NCI-H1105 (cell line): ENCODE results near the gene NCK2.
"Not testable (repeated sequence)": the region's sequence is repeated elsewhere in the genome, so short reads cannot be mapped to it uniquely, and the experiment has no call there.

Experiments used
- DNase-seq: peaks from one replicate; lab custom pipeline; 2025; lab: John Stamatoyannopoulos, UW

The NCK2 gene

DNA sequence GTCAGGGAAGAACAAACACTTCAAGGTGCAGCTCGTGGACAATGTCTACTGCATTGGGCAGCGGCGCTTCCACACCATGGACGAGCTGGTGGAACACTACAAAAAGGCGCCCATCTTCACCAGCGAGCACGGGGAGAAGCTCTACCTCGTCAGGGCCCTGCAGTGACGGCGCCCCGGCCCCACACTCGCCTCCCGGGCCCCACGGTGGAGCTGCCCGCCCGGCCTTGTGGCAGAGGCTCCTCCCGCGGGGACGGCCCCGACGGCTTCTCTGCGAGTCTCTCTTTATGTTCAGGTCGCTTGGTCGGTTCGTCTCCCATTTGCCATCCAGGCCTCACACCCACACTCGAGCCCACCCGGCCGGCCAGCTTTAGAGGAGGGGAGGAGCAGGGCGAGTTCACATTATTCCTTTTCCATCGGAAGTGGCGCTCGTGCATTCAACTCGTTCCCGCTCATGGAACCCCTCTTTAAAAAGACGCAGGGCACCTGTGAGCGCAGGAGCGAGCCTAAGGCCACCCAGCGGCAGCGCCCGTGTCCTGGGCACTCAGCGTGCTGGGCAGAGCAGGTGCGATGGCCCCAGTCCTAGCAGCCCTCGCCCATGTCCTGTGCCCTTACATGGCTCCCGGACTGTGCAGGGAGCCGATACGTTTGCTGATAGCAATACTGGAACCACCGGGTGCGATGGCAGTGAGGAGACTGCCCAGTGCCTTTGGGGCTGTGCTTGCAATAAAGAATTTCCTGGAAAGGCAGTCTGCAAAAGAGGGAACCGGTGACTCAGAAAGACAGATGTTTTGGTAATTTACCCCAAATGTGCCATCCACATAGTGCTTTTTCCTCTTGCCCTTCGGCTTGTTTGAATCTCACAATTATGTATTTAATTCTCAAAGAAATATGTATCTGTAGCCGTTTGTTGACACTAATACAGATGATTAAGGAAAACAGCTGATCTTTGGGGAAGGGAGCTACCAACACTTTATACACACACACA is 148.6 kb downstream of the NCK2 start:
- no peak for DNase-seq

DNA sequence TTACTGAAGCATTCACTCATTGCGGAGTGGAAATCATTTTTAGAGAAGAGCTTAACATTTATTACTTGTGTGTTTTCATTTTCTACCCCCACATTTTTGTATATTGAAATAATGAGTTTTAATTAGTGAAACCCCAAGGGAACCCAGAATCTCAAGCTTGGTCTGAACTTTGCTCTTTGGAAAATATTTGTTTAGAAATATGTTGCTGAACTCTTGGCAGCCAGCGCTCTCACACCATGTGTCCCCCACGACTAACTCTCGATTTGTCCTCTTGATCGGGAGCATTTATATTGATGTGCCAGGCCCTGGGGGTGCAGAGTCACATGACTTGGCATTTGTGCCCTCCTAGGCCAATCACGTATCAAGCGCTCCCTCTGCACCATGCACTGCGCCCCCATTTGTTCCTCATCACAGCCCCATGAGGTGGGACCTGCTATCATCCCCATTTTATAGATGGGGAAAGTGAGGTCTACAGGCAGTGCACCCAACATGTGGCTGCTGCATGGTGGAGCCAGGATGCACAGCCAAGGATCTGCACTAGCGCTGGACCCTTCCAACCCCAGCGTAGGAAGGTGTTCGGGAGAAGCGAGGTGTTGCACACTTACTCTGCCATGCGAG is 149.7 kb downstream of the NCK2 start:
- no peak for DNase-seq

DNA sequence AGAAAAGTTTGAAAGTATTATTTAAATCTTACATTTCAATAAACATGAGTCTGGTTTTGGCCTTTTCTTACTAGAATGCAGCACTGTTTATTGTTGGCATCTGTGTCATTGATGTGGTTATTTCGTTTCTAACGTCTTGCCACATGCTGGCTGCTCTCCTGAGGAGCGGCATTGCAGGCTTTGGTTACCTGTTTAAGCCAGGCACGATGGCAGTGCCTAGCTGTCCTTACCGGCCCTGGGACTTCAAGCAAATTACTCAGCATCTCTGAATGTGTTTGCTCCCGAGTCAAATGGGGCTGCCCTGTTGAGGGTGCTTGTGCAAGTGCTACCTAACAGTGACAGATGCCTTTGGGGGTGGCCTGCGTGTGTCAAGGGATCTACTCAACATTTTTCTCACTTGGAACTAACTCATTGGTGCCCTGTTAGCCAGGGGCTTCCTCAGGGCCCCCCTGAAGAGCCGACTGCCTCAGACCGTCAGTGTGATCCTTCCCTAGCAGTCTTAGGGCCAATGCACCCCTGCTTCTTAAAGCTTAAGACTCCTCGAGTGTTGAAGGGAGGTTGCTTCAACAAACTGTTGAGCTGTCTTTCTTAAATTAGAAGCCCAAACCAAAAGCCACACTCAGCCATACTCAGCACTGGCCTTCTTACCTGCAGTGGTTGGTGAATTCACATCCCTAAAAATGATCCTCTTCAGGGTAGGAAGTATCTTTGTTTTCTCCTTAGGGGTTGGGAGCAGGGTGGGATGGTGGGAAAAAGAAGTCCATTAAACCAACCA is 151.5 kb downstream of the NCK2 start:
- no peak for DNase-seq

DNA sequence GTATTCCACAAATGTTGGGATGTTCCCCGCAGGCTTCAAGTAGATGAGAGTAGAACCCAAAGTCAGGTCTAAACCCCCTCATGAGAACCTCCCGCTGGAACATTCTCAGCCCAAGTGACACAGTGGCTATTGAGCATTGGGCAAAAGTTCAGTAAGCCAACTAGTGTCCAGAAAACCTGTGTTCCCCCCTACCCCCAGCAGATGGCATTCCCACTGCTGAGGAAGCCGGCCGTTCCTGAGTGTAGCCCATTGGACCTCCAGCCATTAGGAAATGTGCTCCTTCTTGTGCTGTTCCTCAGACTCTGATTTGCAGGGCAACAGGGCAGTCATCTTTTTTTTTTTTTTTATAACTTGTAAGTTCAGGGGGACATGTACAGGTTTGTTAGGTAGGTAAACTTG is 152.1 kb downstream of the NCK2 start:
- DNase-seq: no peak

DNA sequence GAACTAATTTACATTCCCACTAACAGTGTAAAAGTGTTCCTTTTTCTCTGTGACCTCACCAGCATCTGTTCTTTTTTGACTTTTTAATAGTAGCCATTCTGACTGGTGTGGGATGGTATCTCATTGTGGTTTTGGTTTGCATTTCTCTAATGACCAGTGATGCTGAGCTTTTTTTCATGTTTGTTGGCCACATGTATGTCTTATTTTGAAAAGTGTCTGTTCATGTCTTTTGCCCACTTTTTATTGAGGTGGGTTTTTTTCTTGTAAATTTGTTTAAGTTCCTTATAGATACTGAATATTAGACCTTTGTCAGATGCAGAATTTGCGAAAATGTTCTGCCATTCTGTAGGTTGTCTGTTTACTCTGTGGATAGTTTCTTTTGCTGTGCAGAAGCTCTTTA is 153.0 kb downstream of the NCK2 start:
- not testable (repeated sequence) for DNase-seq

DNA sequence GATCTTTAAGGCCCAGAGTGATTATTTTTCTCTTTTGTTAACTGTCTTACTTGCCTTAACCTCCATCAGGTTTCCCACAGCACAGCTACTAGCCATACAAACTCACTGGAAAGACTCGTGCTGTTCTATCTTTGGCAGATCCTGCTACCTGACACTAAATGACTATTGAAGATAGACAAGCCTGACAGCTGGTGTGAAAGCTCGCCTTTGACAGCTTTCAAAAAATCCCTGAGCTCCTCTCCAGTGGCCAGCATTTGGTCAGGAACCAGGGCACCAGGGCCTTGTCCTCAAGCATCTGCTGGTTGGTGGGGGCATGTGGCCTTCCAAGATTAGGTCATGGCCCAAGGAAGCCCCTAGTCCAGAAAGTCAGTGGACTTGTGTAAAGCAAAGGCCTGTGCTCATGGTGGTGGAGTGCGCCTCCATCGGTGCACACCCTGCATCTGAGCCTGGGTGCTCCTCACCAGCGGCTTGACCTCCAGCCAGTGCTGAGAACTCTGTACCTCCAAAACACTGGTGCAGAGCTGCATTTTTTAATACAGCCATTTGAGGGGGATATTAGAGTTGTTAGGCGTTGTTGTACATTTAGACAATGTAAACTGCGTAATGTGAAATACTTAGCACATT is 158.5 kb downstream of the NCK2 start:
- DNase-seq: no peak

DNA sequence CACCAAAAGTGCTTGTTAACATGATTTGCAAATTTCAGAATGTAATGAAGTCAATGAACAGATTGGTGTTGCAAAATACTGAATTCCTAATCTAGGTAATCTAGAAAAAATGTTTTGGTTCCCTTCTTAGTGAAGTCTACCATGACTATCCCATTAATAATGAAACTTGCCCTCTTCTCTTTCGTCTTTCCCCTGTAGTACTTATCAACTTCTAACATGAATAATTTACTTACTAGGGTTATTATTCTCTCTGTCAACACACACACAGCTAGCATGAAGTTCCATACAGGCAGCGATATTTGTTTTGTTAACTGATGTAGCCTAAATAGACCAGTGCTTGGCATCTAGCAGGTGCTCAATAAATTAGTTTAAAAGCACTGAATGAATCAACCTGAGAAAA is 160.2 kb downstream of the NCK2 start:
- DNase-seq: no peak

DNA sequence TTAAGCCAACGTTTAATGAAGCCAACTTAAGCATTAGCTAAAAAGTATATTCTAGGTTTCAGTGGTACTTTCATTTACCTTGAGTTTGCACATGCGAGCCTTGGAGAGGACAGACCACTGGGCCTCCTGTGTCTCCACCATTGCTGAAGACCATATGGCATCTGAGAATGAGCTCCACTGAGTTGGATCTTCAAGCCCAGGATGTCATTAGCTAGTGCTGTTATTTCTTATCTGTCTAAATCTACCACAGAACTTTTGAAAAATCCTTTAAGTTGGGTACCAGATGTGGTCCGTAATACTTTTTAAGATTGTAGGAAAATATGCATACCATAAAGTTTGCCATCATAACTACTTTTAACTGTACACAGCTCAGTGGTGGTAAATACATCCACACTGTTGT is 161.8 kb downstream of the NCK2 start:
- DNase-seq: no peak

DNA sequence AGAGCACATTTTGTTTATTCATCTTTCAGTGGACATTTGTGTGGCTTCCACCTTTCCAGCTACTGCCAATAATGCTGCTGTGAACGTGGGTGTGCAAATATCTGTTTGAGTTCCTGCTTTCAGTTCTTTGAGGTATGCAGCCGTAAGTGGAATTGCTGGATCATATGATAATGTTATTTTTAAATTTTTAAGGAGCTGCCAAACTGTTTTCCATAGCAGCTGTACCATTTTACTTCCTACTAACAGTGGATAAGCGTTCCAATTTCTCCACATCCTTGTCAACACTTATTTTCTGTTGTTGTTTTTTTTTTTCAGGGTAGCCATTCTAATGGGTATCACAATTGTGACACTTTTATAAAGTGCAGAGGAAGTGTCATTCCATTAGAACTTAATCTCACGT is 162.5 kb downstream of the NCK2 start:
- no peak for DNase-seq

DNA sequence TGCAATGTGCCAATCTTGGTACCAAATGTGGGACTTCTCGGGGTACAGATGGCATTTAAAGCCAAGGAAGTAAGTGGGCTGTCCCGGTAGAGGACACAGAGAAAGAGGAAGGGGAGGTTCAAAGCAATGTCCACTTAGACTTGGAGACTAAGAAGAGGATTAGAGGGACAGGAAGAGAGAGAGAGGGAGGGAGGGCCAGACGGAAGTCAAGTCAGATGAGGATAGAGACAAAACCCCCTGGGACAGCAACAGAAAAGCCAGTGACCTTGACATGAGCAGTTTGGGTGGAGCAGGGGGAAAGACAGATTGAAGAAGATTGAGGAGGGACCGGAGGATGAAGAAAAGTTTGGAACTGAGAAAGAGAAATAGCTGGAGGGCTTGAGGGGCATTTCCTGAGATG is 164.5 kb downstream of the NCK2 start:
- DNase-seq: no peak

DNA sequence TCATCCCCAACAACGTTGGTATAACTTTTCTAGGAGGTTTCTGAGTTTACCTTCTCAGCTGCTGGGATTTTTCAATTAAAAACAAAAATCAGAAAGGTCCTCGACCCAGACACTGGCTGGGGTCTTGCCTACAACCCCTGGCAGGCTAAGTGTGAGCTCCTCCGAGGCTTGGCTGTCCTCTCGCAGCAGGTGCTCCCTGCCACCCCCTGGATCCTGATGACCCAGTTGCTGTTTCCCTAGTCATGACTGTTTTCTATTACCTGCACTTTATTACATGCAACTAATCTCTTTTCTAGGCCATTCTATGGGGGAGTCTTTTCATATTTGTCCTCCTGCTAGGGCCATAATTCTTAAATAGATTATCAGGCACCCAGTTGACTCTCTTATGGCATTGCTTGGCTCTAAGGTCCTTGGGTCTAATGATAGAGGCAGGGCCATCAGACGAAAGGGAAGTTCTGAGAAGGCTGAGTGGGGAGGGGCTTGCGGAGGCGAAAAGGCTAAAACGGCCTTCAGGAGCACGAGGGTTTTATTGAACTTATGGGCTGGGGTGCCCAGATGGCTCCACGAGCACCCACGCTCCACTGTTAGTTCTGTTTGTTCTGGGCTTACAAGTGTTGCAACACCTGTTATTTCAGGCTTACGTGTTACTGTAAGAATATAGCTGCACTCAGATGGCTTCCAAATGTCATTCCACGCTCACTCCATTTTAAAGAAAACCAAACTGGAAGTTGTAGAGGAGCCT is 166.0 kb downstream of the NCK2 start:
- no peak for DNase-seq

DNA sequence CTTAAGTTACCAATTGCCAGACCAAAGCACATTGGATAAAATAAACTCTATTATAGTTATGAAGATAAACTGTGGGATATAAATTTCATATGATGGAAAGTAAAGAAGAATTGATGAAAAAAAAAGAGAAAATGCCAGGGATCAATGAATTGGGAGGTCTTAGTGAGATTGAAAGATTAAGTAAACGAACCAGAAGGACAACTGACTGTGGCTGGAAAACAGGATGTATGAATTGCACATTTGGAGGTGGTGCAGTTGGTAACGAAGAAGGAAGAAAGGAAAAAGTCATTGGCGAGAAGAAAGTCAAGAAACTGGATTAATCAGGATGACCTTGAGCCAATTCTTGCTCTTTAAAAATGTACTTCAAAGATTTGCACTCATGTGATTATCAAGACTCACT is 166.7 kb downstream of the NCK2 start:
- no peak for DNase-seq

DNA sequence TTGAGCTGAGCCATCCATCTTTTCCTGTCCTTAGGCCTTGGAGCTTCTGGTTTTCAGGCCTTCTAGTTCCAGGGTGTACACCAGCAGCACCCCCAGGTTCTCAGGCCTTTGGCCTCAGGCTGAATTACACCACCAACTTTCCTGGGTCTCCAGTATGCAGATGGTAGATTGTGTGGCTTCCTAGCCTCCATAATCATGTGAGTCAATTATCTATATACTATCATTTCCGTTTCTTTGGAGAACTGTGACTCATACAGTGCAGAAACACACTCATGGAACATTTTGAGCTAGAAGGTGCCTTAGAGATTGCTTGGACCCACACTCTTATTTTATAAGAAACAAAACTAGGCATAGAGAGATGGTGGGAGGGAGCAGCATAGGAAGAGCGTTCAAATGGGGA is 167.4 kb downstream of the NCK2 start:
- DNase-seq: no peak

DNA sequence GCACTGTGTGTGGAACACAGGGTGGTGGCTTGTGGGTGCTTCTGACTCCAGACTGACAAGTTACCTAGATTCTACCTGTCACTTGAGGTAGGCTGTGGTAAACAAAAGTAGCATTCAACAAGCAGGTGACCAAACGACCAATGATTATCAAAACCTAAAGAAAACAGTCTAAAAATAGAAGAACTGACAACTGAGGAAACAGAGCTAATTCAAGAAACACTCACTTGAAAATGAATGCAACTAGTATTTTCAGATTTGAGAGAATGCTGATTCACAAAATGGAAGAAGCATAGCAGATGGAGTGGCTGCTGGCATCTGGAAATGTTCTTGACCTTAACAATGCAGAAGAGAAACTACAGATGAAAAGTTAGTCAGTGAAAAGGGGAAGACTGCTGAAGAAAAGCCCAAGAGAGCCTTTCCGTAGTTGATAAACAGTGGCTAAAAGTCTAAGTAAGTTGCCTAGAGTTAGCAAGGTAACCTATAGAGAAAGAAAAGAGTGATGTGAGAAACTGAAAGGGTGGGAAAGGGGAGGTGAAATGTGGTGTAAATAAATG is 170.4 kb downstream of the NCK2 start:
- DNase-seq: no peak

DNA sequence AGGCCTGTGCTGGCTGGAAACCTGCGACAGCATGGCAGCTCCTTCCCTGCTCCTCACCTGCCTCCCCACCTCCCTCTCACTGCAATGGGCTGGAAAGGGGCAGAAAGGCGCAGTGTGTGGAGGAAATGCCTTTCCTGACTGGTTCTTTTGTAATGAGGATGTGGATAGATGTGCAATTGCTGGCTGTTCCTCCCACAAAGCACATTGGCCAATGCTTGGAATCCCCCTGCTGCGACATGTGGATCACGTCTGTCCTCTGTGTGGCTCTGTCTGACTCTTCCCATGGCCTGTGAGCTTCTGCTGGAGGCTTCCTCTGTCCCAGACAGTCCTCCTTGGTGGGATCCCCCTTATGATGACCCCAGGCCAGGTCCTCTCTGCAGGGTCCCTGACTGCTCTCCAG is 172.5 kb downstream of the NCK2 start:
- no peak for DNase-seq

DNA sequence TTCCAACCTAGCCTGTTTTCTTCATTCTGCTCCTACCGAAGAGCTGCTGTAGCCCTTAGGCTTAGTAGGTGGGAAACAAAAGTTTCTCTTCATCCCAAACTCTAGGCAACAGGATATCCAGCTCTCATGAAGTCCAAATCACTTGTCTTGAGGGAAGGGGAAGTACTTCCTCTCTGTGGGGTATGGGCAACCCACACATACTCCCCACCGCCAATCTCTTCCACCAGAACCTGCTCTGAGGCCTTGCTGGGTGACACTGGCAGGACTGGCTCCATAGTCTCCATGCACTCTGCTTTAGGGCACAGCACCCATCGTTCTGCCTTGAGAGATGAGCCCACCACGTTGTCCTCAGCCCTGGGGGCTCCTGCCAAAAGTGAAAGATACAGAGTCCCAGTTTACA is 173.0 kb downstream of the NCK2 start:
- DNase-seq: no peak

DNA sequence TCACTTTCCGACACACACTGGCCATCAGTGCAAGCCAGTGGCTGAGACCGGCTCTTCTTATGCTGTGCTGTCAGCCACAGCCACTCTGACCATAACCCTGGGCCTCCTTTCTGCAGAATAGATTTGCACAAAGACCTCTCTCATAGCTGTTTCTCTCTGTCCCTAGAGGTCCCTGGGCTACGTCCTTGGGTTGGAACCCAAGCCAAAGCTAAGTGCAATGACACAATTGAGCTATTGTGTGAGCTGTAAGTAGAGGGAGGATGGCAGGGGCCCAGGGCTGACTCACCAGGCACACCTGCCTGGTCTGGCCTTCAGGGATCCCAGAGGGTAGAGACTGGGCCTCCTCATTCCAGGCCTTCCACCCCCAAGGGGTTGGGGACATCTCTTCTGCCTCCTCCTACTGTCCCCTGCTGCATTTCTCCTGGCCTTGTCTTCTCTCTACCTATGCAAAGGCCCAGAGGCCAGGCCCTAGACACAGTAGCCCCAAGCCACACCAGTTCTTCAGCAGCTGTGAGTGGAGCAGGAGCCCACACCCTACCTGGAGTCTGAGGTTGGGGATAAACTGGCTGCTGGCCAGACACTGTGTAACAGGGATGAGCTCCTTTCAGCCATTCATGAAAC is 174.6 kb downstream of the NCK2 start:
- DNase-seq: no peak

DNA sequence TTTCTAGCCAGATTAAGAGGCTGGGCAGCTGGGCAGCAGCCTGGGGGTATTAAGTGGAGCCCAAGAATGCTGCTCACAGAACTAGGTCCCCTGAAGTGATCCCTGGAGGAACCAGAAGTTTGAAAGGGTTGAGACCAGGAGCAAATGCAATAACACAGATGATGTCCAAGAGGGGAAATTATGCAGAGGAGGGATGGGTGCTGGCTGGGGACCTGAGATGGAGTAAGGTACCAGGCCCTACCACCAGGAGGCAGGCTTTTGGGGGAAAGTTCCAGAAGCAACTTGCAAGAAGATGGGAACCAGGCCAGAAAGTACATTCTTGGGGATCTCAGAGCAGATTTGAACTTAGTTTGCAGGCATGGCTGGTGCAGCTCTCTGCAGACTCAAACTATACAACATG is 175.1 kb downstream of the NCK2 start:
- DNase-seq: no peak

DNA sequence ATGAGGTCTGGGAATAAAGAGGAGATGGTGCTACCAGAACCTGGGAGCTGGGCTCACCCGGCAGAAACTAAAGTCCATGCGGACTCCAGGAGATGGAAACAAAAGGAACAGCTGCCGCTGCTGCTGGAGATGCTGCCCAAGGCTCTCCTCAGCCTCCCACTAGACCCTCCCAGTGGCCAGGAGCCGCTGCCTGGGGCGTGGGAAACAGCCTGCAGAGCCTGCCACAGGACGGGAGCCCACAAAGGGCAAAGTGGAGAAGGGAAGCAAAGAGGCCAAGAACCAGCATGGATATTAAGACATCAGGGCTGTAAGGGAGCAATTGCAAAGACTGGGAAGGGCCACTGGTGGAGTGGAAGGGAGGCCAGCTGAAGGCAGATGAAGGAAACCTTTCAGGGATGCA is 179.6 kb downstream of the NCK2 start:
- DNase-seq: no peak

DNA sequence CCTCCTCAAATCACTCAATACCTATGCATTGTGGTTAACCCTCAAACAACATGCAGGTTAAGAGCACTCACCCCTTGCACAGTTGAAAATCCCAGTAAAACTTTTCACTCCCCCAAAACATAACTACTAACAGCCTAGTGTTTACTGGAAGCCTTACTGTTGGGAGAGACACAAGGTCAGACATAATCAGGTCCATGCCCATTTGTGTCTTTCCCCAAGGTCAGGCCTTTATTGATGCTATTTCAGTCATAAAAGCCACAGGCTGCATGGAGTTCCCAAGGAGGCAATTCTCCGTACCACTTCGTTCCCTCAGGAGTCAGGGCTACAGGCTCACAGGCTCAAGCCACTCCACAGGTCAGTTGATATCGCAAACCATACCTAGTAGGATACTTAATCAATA is 180.2 kb downstream of the NCK2 start:
- no peak for DNase-seq

DNA sequence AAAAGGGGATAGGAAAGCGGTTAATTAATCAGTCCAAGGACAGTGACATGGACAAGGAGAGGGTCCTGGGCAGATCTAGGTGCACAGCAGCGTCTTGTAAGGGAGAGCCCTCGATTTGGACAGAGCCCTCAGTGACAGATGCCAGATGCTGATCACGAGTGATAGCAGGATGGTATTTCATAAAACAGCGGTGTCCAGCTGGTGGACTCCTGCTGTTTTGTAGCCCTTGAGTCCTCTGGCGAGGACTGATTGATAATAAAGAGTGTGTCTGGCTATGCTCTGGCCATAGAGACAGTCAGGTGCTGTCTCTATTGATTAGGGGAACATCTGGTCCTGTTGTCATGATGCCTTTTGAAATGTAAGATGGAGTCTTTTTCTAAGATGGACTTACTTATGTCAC is 180.7 kb downstream of the NCK2 start:
- no peak for DNase-seq
